ENCODE data around the gene DNAH3.

GRCh38 chr16:20897253-20897897 lies 253.3 kb downstream of the DNAH3 start:
- TF ChIP-seq POLR2A (IDR thresholded peaks at IDR 0.05; ENCODE audit: low read length) (no peak), GATA1 (IDR thresholded peaks at IDR 0.05; ENCODE audit: low read depth, low read length) (no peak)

All from erythroblast (primary cell).